Neural progenitor cell (in vitro differentiated cells): ENCODE data around the gene GPR143.

ENCODE experiments used
- EZH2 ChIP-seq: fragments of 200-600 bp; sonication (generic); IDR thresholded peaks from 2 replicates; pipeline ENCODE4 v1.6.1; 2017; ENCODE audit warnings: antibody characterized with exemption, mild to moderate bottlenecking, moderate library complexity
- EZH2phosphoT487 ChIP-seq: fragments of 200-600 bp; sonication (generic); IDR thresholded peaks from 2 replicates; pipeline ENCODE4 v1.6.1; 2017; ENCODE audit warnings: antibody characterized with exemption
- TF ChIP-seq, protein P1 (sequence below): fragments of 200-600 bp; sonication (generic); IDR thresholded peaks from 2 replicates; pipeline ENCODE4 v1.5.1; 2017; ENCODE audit warnings: antibody characterized with exemption, mild to moderate bottlenecking

DNA sequence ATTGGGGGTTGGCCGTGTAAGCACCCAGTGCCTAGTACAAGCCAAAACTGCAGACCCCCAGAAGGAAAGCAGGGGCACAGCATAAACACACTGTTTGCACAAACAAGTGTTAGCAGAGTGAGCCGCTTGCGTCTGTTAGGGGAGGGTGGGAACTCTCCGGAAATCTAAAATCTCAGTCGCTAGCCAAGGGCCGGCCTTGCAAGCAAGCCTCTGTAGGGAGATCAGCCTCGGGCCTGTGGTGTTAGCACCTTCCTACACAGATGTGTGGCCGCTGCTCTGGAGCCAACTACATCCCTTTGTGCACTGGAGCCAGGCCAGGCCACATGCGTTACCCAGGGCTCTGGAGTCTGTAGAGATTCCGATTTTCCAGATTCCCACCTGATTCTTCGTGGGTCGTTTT, 67.1 kb downstream of the GPR143 start:
- TF ChIP-seq, protein P1, sequence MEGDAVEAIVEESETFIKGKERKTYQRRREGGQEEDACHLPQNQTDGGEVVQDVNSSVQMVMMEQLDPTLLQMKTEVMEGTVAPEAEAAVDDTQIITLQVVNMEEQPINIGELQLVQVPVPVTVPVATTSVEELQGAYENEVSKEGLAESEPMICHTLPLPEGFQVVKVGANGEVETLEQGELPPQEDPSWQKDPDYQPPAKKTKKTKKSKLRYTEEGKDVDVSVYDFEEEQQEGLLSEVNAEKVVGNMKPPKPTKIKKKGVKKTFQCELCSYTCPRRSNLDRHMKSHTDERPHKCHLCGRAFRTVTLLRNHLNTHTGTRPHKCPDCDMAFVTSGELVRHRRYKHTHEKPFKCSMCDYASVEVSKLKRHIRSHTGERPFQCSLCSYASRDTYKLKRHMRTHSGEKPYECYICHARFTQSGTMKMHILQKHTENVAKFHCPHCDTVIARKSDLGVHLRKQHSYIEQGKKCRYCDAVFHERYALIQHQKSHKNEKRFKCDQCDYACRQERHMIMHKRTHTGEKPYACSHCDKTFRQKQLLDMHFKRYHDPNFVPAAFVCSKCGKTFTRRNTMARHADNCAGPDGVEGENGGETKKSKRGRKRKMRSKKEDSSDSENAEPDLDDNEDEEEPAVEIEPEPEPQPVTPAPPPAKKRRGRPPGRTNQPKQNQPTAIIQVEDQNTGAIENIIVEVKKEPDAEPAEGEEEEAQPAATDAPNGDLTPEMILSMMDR: no peak
- TF ChIP-seq EZH2phosphoT487 (no peak), EZH2 (no peak)
